Neutrophil (primary cell): ENCODE results near the gene C11orf86.

ENCODE experiments used
- H3K27ac ChIP-seq: fragments of 200-600 bp; sonication (generic); 2 replicates; pipeline ENCODE4 v1.5.1; 2016; ENCODE audit warnings: mild to moderate bottlenecking, moderate library complexity
- H3K27me3 ChIP-seq: fragments of 200-600 bp; sonication (generic); 2 replicates; pipeline ENCODE4 v1.6.0; 2016; ENCODE audit warnings: mild to moderate bottlenecking
- H3K36me3 ChIP-seq: fragments of 200-600 bp; sonication (generic); 2 replicates; pipeline ENCODE4 v1.5.1; 2017
- H3K4me1 ChIP-seq, 2 experiments: fragments of 200-600 bp in 1 of 2; sonication (generic) in 1 of 2; 1 replicate in 1 of 2; 2 replicates in 1 of 2; pipeline versions ENCODE4 v1.5.1 to v1.6.1; 2013 to 2016; ENCODE audit warnings: low read depth in 1 of 2, low read length in 1 of 2, mild to moderate bottlenecking in 1 of 2, moderate library complexity in 1 of 2; ENCODE audit not compliant: control insufficient read depth in 1 of 2, insufficient read depth in 1 of 2
- H3K4me3 ChIP-seq, 2 experiments: fragments of 200-600 bp in 1 of 2; sonication (generic) in 1 of 2; 1 replicate in 1 of 2; 2 replicates in 1 of 2; pipeline ENCODE4 v1.5.1; 2013 to 2016; ENCODE audit warnings: low read depth in 1 of 2, low read length in 1 of 2, mild to moderate bottlenecking in 1 of 2, moderate library complexity in 1 of 2
- H3K9me3 ChIP-seq: fragments of 200-600 bp; sonication (generic); 2 replicates; pipeline ENCODE4 v1.5.1; 2016
- TF ChIP-seq, protein P1 (sequence below): fragments of 200-600 bp; sonication (generic); IDR thresholded peaks from 2 replicates; pipeline ENCODE4 v1.5.1; 2016; ENCODE audit warnings: antibody characterized with exemption

The C11orf86 gene, protein sequence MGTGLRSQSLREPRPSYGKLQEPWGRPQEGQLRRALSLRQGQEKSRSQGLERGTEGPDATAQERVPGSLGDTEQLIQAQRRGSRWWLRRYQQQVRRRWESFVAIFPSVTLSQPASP

DNA sequence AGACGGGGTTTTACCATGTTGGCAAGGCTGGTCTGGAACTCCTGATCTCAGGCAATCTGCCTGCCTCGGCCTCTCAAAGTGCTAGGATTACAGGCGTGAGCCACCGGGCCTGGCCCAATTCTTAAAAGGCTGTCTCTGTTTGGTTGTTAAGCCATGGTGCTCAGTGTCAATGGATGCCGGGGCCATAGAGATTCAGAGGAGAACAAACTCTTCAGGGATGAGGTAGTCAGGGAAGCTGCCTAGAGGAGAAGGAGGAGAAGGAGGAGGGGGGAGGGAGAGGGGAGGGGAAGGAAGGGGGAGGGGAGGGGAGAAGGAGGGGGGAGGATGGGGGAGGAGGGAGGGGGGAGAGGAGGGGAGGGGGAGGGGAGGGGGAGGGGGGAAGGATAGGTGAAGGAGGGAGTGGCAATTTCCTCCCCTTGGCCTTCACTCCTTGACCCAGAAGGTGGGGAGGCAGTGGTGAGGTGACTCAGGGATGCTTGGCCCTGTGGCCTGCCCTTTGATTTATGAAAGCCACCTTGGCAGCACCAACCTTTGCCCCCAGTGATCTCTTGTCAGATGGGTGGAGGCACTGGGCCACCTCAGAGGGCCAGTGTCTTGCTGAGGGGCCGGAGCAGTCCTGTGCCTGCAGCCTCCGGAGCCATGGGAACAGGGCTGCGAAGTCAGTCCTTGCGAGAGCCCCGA lies at the start of gene C11orf86:
C11orf86 (plus strand) TSS at position 581 of the 681 bp plus-strand sequence; CDS start at position 640, 59 bp downstream.
- H3K4me3 ChIP-seq, result no peak within 1 kb of the TSS
- peaks cover 19% of the 10 kb centered on the region for H3K27me3 ChIP-seq
- TF ChIP-seq, protein P1, sequence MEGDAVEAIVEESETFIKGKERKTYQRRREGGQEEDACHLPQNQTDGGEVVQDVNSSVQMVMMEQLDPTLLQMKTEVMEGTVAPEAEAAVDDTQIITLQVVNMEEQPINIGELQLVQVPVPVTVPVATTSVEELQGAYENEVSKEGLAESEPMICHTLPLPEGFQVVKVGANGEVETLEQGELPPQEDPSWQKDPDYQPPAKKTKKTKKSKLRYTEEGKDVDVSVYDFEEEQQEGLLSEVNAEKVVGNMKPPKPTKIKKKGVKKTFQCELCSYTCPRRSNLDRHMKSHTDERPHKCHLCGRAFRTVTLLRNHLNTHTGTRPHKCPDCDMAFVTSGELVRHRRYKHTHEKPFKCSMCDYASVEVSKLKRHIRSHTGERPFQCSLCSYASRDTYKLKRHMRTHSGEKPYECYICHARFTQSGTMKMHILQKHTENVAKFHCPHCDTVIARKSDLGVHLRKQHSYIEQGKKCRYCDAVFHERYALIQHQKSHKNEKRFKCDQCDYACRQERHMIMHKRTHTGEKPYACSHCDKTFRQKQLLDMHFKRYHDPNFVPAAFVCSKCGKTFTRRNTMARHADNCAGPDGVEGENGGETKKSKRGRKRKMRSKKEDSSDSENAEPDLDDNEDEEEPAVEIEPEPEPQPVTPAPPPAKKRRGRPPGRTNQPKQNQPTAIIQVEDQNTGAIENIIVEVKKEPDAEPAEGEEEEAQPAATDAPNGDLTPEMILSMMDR, result no peak
- no peaks in the 10 kb centered on the region for H3K9me3 ChIP-seq
- no peaks in the 10 kb centered on the region for H3K4me1 ChIP-seq
- no peak within 1 kb of the TSS for H3K27ac ChIP-seq
- H3K36me3 ChIP-seq, result no peaks in the 10 kb centered on the region

- Histone ChIP-seq H3K4me3 (no peak overlapping the region), H3K4me1 (no peaks in the 10 kb centered on the region), H3K36me3 (no peaks in the 10 kb centered on the region), H3K27me3 (no peaks in the 10 kb centered on the region), H3K9me3 (no peaks in the 10 kb centered on the region), H3K27ac (no peak overlapping the region)
- TF ChIP-seq, protein P1, result no peak
Measured at GRCh38 chr11:66929753-66930152, 45.4 kb upstream of the C11orf86 start.

DNA sequence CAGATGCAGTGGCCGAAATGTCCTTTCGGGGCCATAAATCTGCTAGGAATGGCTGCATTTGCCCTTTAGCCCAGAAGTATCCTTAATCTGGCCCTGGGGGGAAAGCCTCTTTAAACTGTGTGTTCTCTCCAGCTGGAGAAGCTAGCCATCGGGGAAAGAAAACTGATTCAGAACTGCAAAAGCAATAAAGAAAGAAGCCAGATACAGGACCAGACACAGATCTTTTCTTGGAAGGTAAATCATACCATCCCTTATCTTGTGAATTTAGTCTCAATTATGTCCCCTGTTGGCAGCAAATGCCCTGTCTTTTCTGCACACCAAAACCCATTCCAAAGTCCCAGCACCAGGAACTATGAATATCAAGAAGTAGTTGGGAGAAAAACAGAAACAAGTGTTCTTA lies 42.6 kb upstream of the C11orf86 start:
- H3K4me3 ChIP-seq, result no peak overlapping the region
- TF ChIP-seq, protein P1, result no peak
- H3K27me3 ChIP-seq, result no peaks in the 10 kb centered on the region
- no peaks in the 10 kb centered on the region for H3K9me3 ChIP-seq
- no peaks in the 10 kb centered on the region for H3K4me1 ChIP-seq
- H3K27ac ChIP-seq, result no peak overlapping the region
- H3K36me3 ChIP-seq, result no peaks in the 10 kb centered on the region

DNA sequence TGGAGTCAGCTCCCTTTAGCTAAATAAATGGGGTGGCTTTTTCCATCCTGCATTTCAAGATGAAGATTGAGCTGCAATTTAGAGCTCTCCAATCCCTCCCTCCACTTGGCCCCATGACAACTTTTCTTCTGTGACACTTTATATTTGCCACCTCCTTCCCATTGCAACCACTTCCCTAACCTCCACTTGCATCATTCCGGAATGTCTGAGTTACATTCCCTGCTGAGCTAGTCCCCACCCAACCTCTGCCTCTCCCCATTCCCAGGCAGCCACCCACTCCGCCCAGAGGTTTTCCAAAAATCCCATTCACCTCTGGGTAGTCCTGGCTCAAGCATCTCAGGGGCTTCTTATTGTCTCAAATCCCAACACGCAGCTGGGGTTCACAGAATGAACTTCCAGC lies 41.6 kb upstream of the C11orf86 start:
- no peaks in the 10 kb centered on the region for H3K36me3 ChIP-seq
- H3K9me3 ChIP-seq, result no peaks in the 10 kb centered on the region
- TF ChIP-seq, protein P1, result no peak
- H3K27me3 ChIP-seq, result no peaks in the 10 kb centered on the region
- no peak overlapping the region for H3K27ac ChIP-seq
- H3K4me1 ChIP-seq, result no peaks in the 10 kb centered on the region
- no peak overlapping the region for H3K4me3 ChIP-seq

- Histone ChIP-seq H3K27ac (no peak overlapping the region), H3K4me3 (no peak overlapping the region), H3K27me3 (no peaks in the 10 kb centered on the region), H3K36me3 (no peaks in the 10 kb centered on the region), H3K9me3 (no peaks in the 10 kb centered on the region), H3K4me1 (no peaks in the 10 kb centered on the region)
- TF ChIP-seq, protein P1, result no peak
Measured at GRCh38 chr11:66934950-66935779, 39.9 kb upstream of the C11orf86 start.
